ENCODE measurements around the gene TRIM72.

GRCh38 chr16:31269541-31269940 lies 55.6 kb downstream of the TRIM72 start:
- no peak for TF ChIP-seq CTCF (IDR thresholded peaks at IDR 0.05)
- TF ChIP-seq POLR2A (IDR thresholded peaks at IDR 0.05): no peak

Measured in uterus (tissue), 2 donors.